HepG2 (cell line): ENCODE measurements around the gene BCL2L2. TPM values are rescaled to one million over a fixed set of nuclear protein-coding genes. Genes with fewer than 3 reads are reported as not detected.

Experiments used
- ELF3 ChIP-seq: IDR thresholded peaks from 2 replicates; pipeline ENCODE4 v1.6.1; 2016; ENCODE audit warnings: missing genetic modification reagents, missing compliant biosample characterization
- GLI4 ChIP-seq: sonication (generic); formaldehyde crosslinking; IDR thresholded peaks from 2 replicates; pipeline ENCODE4 v1.5.1; 2020; ENCODE audit warnings: missing genetic modification reagents, mild to moderate bottlenecking, moderate library complexity, borderline replicate concordance
- HNF4G ChIP-seq, 2 experiments: sonication (generic) in 1 of 2; formaldehyde crosslinking in 1 of 2; IDR thresholded peaks; 2 replicates each; pipeline versions ENCODE4 v1.4.0 to v1.6.1; 2011 to 2020; ENCODE audit warnings: borderline replicate concordance in 2 of 2, low read depth in 2 of 2, mild to moderate bottlenecking in 2 of 2, low read length in 1 of 2, missing genetic modification reagents in 1 of 2, moderate library complexity in 1 of 2
- ZMYM3 ChIP-seq: sonication (generic); formaldehyde crosslinking; IDR thresholded peaks from 2 replicates; pipeline ENCODE4 v1.5.1; 2020; ENCODE audit warnings: mild to moderate bottlenecking, missing genetic modification reagents
- ZNF350 ChIP-seq: sonication (generic); formaldehyde crosslinking; IDR thresholded peaks from 2 replicates; pipeline ENCODE4 v1.4.0; 2020; ENCODE audit warnings: mild to moderate bottlenecking, low read depth, missing genetic modification reagents, borderline replicate concordance
- ZNF567 ChIP-seq: sonication (generic); formaldehyde crosslinking; IDR thresholded peaks from 2 replicates; pipeline ENCODE4 v1.8.1; 2023; ENCODE audit warnings: mild to moderate bottlenecking, missing genetic modification reagents, borderline replicate concordance
- ZNF598 ChIP-seq: sonication (generic); formaldehyde crosslinking; IDR thresholded peaks from 2 replicates; pipeline ENCODE4 v1.5.1; 2020; ENCODE audit warnings: mild to moderate bottlenecking, missing genetic modification reagents, borderline replicate concordance
- polyA plus RNA-seq, 8 experiments: library from polyadenylated mRNA; depleted of rRNA in 3 of 8; stranded (reverse) in 7 of 8; unstranded in 1 of 8; fragments of >200 nt; fragmentation: Illumina TruSeq in 4 of 8; extraction: Trizol in 4 of 8; gene quantifications; 2 replicates each; pipeline versions ENCODE4 v1.2.1 to v1.2.3, GENCODE V29; 2011 to 2016; ENCODE audit warnings: low read depth in 4 of 8, missing spikeins in 1 of 8, mixed read lengths in 1 of 8; ENCODE audit not compliant: insufficient read depth in 1 of 8
- total RNA-seq, 5 experiments: library from RNA; depleted of rRNA; stranded (reverse); fragments of >200 nt; fragmentation: Illumina TruSeq; extraction: Trizol; gene quantifications; 2 replicates each; pipeline ENCODE4 v1.2.3, GENCODE V29; 2016; ENCODE audit warnings: low read depth in 1 of 5
- TF ChIP-seq, protein P1 (sequence below): sonication (generic); formaldehyde crosslinking; IDR thresholded peaks from 2 replicates; pipeline ENCODE4 v1.4.0; 2020; ENCODE audit warnings: missing genetic modification reagents, borderline replicate concordance
- TF ChIP-seq, protein P2 (sequence below): sonication (generic); formaldehyde crosslinking; IDR thresholded peaks from 2 replicates; pipeline ENCODE4 v1.5.0; 2020; ENCODE audit warnings: missing genetic modification reagents, mild to moderate bottlenecking, borderline replicate concordance
- TF ChIP-seq, protein P3 (sequence below): IDR thresholded peaks from 2 replicates; pipeline ENCODE4 v1.6.1; 2016; ENCODE audit warnings: missing biosample characterization, missing genetic modification reagents, low read depth
- TF ChIP-seq, protein P4 (sequence below): sonication (generic); formaldehyde crosslinking; IDR thresholded peaks from 2 replicates; pipeline ENCODE4 v1.4.0; 2020; ENCODE audit warnings: mild to moderate bottlenecking, missing genetic modification reagents, borderline replicate concordance

Gene BCL2L2
- total and polyA plus RNA-seq, 2 of the 13 experiments (the other 11 are each of a cell fraction or from before 2014, with no cell fraction given), result 28.1 to 49.8 TPM

DNA sequence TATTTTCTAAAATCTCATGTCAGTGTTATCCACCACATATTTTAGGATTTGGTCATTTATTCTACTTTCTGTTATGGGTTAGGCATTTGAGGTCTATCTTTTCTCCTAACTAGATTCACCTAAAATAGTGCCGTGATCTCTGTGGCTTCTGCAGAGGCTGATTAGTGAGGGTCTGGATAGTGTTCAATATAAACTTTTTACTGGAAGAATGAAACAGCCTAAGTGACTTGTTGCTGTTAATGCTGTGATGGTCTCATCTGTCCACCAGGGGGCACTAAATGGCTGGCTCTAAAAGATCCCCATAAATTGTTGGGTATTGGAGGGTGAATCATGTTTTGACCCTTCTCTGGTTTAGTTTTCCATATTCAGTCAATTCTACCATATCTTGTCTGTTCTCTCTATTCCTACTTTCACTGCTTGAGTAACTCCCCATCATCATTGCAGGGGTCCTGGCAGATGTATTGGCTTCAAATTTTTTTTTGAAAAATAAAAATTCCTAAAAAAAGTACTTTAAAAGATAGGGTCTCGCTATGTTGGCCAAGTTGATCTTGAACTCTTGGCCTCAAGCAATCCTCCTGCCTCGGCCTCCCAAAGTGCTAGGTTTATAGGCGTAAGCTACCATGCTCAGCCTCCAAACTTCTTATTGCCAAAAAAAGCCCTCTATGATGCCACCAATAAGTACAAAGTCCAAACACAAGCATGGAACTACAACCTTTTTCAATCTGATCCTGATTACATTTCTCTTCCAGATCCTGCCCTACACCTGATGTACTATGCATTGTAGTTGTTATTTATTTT is 21.5 kb downstream of the BCL2L2 start (continued):
- TF ChIP-seq, protein P1, sequence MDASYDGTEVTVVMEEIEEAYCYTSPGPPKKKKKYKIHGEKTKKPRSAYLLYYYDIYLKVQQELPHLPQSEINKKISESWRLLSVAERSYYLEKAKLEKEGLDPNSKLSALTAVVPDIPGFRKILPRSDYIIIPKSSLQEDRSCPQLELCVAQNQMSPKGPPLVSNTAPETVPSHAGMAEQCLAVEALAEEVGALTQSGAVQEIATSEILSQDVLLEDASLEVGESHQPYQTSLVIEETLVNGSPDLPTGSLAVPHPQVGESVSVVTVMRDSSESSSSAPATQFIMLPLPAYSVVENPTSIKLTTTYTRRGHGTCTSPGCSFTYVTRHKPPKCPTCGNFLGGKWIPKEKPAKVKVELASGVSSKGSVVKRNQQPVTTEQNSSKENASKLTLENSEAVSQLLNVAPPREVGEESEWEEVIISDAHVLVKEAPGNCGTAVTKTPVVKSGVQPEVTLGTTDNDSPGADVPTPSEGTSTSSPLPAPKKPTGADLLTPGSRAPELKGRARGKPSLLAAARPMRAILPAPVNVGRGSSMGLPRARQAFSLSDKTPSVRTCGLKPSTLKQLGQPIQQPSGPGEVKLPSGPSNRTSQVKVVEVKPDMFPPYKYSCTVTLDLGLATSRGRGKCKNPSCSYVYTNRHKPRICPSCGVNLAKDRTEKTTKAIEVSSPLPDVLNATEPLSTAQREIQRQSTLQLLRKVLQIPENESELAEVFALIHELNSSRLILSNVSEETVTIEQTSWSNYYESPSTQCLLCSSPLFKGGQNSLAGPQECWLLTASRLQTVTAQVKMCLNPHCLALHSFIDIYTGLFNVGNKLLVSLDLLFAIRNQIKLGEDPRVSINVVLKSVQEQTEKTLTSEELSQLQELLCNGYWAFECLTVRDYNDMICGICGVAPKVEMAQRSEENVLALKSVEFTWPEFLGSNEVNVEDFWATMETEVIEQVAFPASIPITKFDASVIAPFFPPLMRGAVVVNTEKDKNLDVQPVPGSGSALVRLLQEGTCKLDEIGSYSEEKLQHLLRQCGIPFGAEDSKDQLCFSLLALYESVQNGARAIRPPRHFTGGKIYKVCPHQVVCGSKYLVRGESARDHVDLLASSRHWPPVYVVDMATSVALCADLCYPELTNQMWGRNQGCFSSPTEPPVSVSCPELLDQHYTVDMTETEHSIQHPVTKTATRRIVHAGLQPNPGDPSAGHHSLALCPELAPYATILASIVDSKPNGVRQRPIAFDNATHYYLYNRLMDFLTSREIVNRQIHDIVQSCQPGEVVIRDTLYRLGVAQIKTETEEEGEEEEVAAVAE (CRISPR knock-in tag), result no peak
- TF ChIP-seq ZNF598 (CRISPR knock-in tag), result no peak
- TF ChIP-seq, protein P2, sequence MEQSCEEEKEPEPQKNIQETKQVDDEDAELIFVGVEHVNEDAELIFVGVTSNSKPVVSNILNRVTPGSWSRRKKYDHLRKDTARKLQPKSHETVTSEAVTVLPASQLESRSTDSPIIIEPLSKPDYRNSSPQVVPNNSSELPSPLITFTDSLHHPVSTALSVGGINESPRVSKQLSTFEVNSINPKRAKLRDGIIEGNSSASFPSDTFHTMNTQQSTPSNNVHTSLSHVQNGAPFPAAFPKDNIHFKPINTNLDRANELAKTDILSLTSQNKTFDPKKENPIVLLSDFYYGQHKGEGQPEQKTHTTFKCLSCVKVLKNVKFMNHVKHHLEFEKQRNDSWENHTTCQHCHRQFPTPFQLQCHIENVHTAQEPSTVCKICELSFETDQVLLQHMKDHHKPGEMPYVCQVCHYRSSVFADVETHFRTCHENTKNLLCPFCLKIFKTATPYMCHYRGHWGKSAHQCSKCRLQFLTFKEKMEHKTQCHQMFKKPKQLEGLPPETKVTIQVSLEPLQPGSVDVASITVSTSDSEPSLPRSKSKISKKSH (CRISPR knock-in tag), result no peak
- TF ChIP-seq GLI4 (CRISPR knock-in tag), result 0 out of 2 replicates have a peak, but pooled peaks have one; percentile 78
- TF ChIP-seq ZMYM3, result no peak
- TF ChIP-seq HNF4G (IDR thresholded peaks at IDR 0.05; ENCODE audit: borderline replicate concordance, low read depth, low read length), result no peak; the same call in 1 of the 2 replicates
- TF ChIP-seq HNF4G (CRISPR knock-in tag; IDR thresholded peaks at IDR 0.05; ENCODE audit: borderline replicate concordance, low read depth), result 0 out of 2 replicates have a peak, but pooled peaks have one; percentile 38
- TF ChIP-seq ZNF350 (CRISPR knock-in tag), result no peak
- TF ChIP-seq ELF3 (CRISPR knock-in tag), result peak; percentile 64; the same call in 1 of the 2 replicates
- TF ChIP-seq, protein P3, sequence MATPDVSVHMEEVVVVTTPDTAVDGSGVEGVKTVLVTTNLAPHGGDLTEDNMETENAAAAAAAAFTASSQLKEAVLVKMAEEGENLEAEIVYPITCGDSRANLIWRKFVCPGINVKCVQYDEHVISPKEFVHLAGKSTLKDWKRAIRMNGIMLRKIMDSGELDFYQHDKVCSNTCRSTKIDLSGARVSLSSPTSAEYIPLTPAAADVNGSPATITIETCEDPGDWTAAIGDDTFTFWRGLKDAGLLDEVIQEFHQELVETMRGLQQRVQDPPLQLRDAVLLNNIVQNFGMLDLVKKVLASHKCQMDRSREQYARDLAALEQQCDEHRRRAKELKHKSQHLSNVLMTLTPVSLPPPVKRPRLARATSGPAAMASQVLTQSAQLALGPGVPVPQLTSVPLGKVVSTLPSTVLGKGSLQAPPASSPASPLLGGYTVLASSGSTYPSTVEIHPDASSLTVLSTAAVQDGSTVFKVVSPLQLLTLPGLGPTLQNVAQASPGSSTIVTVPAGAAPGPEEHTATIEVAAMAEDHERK (CRISPR knock-in tag), result no peak
- TF ChIP-seq ZNF567 (CRISPR knock-in tag), result no peak
- TF ChIP-seq, protein P4, sequence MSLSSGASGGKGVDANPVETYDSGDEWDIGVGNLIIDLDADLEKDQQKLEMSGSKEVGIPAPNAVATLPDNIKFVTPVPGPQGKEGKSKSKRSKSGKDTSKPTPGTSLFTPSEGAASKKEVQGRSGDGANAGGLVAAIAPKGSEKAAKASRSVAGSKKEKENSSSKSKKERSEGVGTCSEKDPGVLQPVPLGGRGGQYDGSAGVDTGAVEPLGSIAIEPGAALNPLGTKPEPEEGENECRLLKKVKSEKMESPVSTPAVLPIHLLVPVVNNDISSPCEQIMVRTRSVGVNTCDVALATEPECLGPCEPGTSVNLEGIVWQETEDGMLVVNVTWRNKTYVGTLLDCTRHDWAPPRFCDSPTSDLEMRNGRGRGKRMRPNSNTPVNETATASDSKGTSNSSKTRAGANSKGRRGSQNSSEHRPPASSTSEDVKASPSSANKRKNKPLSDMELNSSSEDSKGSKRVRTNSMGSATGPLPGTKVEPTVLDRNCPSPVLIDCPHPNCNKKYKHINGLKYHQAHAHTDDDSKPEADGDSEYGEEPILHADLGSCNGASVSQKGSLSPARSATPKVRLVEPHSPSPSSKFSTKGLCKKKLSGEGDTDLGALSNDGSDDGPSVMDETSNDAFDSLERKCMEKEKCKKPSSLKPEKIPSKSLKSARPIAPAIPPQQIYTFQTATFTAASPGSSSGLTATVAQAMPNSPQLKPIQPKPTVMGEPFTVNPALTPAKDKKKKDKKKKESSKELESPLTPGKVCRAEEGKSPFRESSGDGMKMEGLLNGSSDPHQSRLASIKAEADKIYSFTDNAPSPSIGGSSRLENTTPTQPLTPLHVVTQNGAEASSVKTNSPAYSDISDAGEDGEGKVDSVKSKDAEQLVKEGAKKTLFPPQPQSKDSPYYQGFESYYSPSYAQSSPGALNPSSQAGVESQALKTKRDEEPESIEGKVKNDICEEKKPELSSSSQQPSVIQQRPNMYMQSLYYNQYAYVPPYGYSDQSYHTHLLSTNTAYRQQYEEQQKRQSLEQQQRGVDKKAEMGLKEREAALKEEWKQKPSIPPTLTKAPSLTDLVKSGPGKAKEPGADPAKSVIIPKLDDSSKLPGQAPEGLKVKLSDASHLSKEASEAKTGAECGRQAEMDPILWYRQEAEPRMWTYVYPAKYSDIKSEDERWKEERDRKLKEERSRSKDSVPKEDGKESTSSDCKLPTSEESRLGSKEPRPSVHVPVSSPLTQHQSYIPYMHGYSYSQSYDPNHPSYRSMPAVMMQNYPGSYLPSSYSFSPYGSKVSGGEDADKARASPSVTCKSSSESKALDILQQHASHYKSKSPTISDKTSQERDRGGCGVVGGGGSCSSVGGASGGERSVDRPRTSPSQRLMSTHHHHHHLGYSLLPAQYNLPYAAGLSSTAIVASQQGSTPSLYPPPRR (CRISPR knock-in tag), result no peak
